Ovary (tissue), 3 donors: ENCODE data around the gene CACNA1D.

Experiments used
- POLR2A ChIP-seq: fragments of 450-650 bp; IDR thresholded peaks from one replicate; pipeline ENCODE4 v1.6.1; 2017; ENCODE audit warnings: antibody characterized with exemption, mild to moderate bottlenecking, moderate library complexity
- TF ChIP-seq, protein P1 (sequence below), 3 donors: fragments of 450-650 bp in 2 of 3; fragments of 200-600 bp in 1 of 3; IDR thresholded peaks; one replicate each; pipeline versions ENCODE4 v1.5.1 to v1.8.0; 2016 to 2022; ENCODE audit warnings: antibody characterized with exemption in 3 of 3, mild to moderate bottlenecking in 1 of 3
- donor health status: DM: no; HTN: no; CAD: no.

DNA sequence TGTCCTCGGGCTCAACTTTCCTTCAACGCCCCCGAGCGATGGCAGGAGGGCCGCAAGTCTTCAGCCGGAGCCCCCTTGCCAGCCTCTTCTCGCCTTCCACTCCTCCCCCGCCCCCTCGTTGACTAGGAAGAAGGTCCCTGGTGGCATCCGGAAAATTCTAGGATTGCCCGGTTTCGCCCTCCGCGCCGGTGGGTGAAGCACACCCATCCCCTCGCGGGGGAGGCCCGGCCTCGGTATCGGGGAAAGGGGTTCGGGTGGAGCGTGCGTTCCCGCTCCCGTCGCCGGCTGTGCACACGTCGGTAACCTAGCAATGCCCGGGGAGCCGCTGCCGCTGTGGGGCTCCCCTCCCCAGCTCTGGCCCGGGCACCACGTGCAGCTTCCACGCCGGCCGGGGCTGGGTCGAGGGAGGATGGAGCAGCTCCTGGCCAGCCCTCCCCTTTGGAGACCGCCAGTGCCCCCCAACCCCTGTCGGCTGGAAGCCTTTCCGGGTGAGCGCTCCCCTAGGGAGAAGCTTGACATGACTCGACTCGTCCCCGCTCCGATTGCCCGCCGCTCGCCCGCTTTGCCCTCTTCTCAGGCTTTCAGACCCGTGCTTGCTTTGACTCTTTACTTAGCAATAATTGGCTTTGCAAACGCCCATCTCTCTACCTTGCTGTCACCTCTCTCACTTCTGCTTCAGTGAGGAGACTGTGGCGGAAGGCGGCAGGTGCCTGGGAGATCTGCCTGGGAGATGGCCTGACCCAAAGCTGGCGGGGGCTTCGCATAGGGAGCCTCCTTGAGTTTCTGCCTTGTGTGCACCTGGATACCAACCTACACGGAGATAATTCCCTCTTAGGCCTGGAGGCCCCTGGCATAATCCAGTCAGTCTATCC lies 1.3 kb downstream of the CACNA1D start:
- TF ChIP-seq, protein P1, sequence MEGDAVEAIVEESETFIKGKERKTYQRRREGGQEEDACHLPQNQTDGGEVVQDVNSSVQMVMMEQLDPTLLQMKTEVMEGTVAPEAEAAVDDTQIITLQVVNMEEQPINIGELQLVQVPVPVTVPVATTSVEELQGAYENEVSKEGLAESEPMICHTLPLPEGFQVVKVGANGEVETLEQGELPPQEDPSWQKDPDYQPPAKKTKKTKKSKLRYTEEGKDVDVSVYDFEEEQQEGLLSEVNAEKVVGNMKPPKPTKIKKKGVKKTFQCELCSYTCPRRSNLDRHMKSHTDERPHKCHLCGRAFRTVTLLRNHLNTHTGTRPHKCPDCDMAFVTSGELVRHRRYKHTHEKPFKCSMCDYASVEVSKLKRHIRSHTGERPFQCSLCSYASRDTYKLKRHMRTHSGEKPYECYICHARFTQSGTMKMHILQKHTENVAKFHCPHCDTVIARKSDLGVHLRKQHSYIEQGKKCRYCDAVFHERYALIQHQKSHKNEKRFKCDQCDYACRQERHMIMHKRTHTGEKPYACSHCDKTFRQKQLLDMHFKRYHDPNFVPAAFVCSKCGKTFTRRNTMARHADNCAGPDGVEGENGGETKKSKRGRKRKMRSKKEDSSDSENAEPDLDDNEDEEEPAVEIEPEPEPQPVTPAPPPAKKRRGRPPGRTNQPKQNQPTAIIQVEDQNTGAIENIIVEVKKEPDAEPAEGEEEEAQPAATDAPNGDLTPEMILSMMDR (IDR thresholded peaks at IDR 0.05): no peak
- TF ChIP-seq POLR2A: no peak
